ENCODE data around the gene RANBP1.
A peak's percentile ranks its signal among the peaks of the same experiment; 100 is the strongest.
"Not testable (repeated sequence)": the region's sequence is repeated elsewhere in the genome, so short reads cannot be mapped to it uniquely, and the experiment has no call there.

The RANBP1 gene

DNA sequence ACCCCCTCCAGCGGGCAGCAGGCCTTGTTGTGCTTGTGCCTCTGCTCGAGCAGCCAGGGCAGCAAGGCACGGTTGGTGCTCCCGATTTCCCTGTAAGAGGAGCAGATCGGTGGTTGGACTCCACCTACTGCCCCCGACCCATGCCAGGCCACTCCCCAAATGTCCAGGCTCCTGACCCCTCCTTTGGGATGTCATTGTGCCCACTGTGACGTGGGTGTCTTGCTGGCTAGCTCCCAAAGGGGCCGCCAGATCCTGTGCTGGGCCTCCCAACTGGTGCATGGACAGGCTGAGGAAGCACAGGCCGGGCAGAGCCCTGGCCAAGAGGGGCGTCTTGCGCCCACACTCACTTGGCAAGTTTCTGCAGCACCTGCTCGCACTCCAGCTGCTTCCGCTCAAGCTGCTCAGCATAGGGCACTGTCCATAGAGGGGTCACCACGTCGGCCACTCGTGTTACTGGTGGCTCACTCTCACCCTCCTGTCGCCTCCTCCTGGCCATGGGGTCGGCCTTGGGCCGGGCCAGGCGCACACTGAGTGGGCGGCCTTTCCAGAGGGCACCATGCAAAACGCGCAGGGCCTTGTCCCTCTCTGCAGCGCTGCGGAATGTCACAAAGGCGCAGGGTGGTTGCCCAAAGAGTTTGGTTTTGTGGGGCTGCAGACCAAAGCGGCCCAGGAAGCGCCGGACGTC, at the start of gene RANBP1:
RANBP1 (plus strand) TSS at position 414 of the 685 bp plus-strand sequence; CDS start at position 495, 81 bp downstream.
- no peak for DNase-seq

DNA sequence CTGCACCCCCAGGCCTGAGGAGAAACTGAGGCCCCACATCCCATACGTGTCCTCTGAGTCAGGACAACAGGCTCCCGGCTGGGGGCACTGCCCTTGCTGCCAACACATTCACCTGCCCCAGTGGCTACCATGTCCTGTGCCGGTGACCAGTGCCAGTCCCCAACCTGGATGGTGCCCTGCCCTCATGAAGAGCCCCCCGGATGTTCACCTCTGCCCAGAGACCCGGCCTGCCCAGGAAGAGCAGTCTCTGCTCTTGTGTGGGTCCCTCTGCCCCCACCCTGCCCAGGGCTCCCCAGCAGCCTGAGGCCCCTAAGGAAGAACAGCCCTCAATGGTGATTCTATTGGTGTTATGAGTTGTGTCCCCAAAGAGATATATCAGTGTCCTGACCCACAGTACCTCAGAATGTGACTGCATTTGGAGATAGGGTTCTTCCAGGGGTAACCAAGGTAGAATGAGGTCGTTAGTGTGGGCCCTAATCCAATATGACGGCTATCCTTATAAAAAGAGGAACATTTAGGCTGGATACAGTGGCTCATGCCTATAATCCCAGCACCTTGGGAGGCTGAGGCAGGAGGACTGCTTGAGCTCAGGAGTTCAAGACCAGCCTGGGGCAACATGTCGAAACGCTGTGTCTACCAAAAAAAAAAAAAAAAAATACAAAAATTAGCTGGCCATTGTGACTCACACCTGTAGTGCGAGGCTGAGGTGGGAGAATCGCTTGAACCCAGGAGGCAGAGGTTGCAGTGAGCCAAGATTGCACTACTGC, 49.1 kb upstream of the RANBP1 start:
- no peak for DNase-seq

DNA sequence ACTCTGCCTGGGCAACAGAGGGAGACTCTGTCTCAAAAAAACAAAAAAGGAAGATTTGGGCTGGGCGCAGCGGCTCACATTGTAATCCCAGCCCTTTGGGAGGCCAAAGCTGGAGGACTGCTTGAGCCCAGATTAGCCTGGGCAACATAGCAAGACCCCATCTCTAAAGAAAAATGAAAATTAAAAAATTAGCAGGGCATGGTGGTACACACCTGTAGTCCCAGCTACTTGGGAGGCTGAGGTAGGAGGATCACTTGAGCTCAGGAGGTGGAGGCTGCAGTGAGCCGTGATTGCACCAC, 48.6 kb upstream of the RANBP1 start:
- DNase-seq, result not testable (repeated sequence)

DNA sequence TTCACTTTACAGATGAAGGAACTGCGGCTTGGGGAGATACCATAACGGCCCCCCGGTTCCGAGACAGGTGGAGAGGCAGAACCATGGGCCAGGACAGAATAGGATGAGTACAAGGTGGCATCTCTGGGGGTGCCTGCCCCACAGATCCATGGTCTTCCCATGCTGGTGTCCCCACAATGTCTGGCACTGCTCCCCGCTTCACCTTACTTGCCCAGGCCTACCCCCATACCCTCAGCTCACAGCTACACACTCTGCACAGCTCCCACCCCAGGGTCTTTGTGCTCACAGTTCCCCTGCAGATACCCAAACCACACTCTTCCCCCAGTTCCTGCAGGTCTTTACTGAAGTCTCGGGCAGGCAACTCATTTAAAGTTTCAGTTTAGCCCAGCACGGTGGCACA, 47.3 kb upstream of the RANBP1 start:
- DNase-seq, result no peak

DNA sequence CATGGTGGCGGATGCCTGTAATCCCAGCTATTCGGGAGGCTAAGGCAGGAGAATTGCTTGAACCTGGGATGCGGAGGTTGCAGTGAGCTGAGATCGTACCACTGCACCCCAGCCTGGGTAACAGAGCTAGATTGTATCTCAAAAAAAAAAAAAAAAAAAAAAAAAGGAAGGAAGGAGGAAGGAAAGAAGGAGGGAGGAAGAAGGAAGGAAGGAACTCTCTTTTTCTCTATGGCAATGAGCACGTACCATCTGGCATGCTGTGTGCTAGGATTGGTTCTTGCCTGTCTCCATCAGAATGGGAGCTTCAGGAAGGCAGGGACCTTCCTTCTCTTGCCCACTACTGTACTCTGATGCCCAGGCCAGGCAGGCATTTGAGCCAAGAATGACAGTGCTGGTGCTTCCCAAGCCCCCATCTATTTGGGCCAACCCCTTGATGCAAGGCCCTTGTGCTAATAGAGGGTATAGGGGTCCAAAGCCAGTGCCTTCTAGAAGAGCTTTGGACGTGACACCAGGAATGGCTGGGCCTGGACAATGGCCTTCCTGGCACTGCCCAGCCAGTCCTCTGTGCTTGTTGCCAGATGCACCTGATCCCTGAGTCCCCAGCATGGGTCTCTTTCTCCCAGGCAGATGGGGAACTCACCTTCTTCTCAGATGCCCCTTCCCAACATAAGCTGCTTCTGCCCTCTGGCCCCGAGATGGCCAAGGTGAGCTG, 46.4 kb upstream of the RANBP1 start:
- DNase-seq, result no peak

DNA sequence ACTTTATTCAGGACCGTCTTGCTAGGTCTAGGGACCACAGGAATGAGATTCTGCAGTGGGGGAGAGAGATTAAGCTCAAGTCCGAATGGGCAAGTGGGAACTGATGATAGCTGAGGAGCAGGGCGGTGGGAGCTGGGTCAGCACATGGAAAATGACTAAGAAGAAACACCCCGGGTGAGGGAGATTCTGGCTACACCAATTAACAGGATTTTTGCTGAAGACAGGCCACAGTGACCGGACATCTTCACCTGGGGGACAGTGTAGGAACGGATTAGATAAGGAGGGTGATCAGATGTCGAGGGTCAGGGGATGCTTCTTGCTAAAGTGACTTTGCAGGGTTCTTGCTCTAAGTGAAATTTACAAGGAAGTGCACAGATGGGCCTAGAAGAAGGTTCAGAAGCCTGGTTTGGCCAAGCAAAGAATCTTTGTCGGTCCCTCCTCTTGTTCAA, 44.4 kb upstream of the RANBP1 start:
- DNase-seq, result no peak

DNA sequence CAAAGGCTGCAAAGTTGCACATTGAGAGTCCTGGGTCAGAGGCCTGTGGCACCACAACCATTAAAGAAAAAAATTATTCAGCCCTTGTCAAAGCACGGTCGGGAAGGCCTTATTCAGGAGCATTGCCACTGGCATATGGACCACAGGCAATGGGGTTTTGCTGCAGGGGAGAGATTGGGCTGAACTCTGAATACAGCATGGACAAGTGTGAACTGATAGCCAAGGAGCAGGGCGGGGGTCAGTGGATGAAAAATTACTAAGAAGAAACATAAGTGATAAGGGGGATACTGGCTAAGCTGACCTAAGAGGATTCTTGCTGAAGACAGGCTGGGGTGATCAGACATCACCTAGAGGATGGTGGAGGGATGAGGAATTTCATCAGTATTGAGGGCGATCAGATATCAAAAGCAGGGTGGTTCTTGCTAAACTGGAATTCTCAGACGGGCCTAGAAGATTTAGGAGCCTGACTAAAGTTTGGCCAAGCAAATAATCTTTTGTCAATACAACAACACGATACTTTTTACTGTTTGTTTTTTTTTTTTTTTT, 39.2 kb upstream of the RANBP1 start:
- no peak for DNase-seq

DNA sequence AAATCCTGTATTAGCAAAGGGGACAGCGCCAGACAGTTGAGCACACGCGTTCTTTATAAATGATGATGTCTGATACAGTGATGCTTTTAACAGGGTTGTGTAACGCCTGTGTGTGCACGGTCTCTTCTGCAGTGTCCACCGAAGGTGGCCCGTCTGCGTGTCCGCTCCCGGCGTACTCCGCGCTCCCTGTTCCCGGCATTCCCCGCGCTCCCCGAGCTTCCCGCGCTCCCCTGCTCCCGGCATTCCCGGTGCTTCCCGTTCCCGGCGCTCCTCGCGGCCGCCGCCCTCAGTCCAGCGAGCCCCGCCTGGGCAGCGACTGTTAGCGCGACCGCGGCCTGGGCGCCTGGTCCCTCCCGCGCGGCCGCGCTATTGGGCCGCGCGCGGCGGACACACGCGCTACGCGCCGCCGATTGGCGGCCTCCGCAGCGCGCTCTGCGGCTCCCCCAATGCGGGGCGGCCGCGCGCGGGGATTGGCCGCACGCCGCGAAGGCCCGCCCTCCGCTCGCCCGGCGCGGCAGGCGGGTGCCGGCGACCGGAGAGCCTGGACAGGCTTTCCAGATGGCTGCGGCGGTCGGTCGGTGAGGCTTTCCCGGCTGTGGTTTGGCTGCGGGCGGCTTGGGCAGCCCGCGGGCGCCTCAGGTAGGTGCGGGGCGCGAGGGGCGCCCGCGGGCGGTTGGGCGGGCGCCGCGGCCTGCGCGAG, 36.0 kb upstream of the RANBP1 start, which contains the start of gene DGCR8:
DGCR8 (plus strand) TSS at position 497 of the 700 bp plus-strand sequence. CDS start 5,723 bp downstream, outside the sequence.
- peak; percentile 34 for DNase-seq

DNA sequence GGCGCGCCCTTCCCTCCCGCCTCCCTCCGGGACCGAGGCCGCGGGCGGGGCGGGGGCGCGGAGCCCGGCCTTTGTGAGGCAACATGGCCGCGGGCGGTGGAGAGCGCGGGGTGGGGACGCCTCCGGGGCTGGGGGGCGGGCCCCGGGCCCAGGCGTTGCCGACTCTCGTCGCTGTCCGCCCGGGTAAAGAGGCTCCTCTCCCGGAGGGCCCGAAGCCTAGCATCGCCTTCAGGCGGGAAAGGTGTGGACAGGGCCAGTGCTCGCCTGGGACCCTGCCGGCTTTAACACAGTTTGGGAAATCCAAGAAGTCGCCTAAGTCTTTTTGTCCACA, 35.5 kb upstream of the RANBP1 start:
- DNase-seq, result peak; percentile 31

DNA sequence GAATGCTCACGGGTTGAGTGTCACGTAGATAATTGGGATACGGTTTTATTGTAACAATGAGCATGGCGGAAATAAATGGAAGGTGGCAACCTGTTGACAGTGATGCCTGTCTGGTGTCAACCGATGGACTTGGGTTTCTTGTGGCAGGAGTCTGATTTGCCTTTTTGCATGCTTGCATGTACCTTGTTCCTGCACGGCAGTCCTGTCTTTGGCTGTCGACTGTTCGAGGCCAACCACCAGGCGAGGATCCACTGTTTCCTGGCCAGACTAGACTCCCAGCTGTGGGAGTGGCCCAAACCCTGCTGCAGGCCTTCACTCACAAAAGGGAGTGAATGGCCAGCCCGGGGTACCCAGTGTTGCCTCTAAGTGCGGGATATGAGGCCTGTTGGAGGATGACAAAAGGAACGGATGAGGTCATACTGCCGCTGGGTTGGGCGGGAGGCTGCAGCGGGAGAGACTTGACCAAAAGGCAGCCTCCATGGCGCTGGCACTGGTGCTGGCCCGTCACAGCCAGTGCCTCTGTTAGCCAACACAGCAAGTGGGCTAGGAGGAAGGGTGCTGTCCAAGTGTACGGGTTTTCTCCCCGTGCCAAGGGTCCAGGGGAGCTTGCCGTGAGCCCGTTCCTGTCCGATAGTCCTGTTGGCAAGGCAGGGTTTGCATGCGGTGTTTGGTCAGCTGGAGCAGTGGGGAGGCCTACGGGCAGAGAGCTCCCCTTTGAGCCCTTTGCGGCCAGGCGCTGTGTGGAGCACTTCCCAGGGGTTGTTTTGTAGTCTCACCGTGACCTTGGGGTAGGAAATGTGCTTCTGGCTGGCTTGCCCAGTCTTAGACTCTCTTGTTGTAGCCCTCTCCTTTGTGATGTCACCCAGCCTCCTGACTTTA, 34.9 kb upstream of the RANBP1 start:
- no peak for DNase-seq

DNA sequence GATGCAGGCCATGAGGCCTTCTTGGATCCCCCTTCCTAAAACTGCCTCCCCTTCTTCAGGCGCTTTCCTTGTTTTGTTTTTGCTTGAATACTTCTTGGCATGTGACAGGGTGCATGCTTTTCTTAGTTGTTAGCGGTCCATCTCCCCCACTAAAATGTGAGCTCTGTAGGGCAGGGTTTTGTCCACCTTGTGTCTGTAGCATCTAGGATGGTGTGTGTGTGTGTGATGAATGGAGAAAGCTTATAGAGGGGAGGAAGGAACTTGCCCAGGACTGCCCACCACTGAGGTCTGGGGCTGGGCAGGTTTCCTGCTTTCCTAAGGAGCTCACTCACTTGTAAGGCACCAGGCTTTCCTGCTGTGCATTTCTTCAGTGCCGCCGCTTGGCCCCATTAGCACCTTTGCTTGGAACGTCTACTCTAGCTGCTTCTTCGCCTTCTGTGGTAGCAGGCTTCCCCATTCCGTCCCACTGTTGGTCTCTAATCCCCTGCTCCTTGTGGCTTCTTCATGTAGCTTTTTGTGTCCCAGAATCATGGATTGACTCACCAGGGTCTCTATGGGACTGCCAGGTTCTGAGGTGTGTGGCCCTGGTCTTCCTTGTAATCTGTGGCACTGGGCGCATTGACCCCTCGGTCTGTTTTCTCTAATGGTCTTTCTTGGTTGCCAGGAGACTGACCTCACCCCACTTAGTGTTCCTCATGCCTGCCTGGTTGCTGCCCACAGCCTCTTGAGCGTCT, 32.6 kb upstream of the RANBP1 start:
- DNase-seq, result no peak

DNA sequence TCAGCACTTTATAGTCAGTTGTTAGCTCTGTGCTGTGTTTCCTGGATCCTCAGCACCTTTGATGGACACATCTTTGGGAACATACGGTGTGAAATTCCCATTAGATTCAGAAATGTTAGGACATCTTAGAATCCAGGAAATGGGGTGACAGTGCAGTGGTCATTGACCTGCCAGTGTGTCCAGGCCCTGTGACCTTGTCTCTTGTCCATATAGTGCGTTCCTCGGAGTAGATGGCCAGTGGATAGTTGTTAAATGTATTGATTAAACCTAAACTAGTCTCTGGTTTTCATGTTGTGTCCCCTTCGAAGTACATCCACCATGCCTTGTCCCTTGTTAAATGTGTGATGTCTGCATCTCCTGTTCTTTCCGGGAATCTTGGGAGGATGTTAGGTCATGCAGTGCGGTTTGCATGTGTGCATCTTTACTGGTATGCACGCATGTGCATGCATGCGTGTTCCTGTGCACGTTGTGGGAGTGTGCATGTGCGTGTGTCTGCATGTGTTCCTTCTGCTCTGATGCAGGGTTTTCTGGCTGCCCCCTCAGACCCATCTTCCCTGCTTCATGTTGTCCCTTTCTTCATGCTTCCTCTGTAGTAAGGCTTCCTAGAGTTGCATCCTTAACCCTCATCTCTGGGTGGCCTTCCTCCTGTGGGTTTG, 31.9 kb upstream of the RANBP1 start:
- no peak for DNase-seq

DNA sequence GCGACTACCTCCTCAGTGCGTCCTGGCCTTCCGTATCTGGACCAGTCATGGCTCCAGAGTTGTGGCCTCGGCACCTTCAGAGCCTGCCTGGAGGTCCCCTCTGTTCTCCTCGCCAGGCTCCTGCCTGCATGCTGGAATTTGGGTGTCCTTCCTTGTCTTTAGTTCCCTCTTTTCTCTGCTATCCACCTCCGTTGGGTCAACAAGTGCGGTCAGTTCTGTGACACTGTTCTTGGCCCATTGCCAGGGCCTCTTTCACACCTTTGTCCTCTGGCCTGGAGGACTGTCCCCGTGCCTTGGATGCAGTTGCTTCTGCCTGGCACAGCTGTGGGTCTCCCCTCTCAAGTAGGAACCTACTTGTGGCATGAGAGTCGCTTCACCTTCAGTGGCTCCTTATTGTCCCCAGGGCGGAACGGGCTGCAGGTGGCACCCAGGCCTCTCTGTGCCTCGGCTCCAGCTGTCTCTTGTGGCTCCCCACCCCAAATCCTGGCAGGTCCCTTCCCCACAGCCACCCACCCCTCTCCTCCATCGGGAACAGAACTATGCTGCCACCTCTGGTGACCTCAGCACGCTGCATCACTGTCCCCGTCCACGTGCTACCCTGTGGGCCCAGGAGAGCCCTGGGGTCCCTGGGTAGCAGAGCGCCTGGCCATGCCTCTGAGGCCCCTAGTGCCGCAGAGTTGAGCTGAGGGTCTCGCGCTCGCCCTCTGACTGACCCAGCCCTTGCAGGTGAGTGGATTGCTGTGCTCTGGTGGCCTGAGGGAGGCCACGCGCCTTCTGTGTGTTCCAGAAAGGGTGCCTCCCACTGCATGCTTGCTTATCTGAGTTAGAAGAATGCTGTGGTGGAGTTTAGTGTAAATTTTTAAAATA, 31.1 kb upstream of the RANBP1 start:
- DNase-seq, result no peak

DNA sequence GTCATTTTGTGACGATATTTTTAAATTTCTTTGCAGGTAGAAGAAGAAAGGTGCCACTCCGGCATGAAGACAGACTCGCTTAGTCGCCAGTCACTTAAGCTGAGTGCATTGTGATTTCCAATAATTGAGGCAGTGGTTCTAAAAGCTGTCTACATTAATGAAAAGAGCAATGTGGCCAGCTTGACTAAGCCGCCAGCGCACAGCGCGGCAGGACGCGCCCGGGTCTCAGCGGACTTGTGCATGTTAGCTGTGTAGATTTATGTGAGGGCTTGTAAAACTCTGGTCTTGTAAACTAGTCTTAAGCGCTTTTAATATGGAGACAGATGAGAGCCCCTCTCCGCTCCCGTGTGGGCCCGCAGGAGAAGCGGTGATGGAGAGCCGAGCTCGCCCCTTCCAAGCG, 30.3 kb upstream of the RANBP1 start:
- no peak for DNase-seq

DNA sequence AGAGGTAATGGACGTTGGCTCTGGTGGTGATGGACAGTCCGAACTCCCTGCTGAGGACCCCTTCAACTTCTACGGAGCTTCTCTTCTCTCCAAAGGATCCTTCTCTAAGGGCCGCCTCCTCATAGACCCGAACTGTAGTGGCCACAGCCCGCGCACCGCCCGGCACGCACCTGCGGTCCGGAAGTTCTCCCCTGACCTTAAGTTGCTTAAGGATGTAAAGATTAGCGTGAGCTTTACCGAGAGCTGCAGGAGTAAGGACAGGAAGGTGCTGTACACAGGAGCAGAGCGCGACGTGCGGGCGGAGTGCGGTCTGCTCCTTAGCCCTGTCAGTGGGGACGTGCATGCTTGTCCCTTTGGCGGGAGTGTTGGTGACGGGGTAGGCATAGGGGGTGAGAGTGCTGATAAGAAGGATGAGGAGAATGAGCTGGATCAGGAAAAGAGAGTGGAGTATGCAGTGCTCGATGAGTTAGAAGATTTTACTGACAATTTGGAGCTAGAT, 29.8 kb upstream of the RANBP1 start:
- no peak for DNase-seq

DNA sequence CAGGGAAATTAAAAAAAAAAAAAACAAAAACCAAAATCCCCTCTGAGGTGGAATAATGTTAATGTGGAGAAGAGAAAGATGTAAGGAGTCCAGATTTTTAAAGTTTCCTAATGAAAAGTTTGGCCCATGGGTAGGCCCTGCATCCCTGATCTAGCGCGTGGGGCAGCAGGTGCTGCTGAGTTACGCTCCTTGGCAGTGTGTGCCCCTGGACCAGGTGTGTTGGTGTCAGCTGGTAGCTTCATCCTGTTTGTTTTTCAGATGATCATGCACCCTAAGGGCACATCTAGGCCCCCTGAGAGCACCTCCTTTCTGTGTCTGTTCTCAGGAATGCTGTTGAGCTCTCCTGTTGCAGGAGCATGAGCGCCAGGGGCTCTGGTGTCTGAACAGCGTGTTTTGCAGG, 29.1 kb upstream of the RANBP1 start:
- no peak for DNase-seq

DNA sequence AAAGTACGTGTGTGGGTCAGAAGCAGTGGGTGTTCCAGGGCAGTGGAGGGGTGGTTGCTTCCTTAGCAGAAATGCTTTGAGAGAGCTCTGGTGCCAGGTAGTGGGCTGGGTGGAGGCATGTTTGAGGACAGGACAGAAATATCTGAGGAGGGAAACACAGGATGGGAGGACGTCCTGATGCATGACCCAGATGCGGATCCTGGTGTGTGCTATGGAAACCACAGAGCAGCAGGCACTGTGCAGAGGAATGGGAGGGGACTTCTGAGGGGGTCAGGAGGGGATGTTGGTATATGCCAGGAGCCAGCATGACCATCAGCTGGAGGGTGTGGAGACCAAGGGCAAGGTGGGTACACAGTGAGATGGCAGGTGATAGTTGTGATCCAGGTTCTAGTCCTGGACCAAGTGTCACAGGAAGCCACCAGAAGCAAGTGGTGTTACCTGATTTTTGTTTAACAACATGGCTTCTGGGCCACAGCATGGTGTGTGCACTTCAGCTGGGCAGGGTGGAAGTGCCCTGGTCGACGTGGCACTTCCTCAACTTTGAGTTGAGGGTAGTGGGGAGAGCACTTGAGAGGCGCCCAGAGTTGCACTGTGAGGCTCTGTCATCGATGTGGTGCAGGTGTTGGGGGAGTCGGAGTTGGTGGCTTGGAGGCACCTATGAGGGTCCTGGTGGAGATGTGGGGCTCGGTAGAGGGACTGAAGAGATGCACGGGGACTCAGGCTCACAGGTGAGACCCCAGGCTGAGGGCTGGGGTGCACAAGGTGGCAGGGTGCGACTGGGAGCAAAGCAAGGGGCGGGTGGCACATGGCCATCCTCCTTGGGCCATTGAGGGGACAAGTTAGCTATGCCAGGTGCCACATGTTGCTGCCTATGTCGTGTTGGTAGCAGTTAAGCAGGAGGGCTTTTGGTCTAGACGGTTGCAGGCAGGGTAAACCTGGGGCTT, 28.3 kb upstream of the RANBP1 start:
- DNase-seq, result no peak

DNA sequence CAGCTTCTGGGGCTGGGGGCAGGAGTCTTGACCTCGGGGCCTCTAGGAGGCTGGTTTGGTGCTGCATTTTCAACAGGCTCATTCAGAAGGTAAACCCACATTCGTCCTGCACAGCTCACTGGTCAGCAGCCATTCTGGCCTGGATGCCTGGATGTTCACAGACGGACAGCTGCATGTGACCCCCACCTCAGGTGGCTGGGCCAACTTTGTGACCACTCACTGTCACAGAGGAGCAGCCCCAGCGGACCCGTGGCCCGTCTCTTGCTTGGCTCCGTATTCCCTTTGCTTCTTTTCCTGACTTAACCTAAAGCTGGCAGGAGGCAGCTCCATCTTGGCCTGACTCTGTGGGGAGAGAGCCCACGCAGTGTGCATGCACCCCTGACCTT, 27.6 kb upstream of the RANBP1 start:
- DNase-seq, result no peak

Measured in NK-92 treated with Interleukin-12 subunit alpha and Interleukin-12 subunit beta, amount 100 ng/mL, for 24 hours (cell line).